Measurements from ENCODE around the gene AEBP2.

- TF ChIP-seq MAX (IDR thresholded peaks at IDR 0.05): no peak
- no peak for TF ChIP-seq ZBTB7A (IDR thresholded peaks at IDR 0.05; ENCODE audit: low read depth)
- no peak for TF ChIP-seq REST (IDR thresholded peaks at IDR 0.05; ENCODE audit: low read depth)
- TF ChIP-seq CEBPB (IDR thresholded peaks at IDR 0.05): no peak
- TF ChIP-seq USF1 (IDR thresholded peaks at IDR 0.05): no peak
- no peak for TF ChIP-seq CREB1 (IDR thresholded peaks at IDR 0.05; ENCODE audit: low read depth)
- no peak for TF ChIP-seq TAF1 (IDR thresholded peaks at IDR 0.05; ENCODE audit: low read depth)
- no peak for TF ChIP-seq EP300 (IDR thresholded peaks at IDR 0.05; ENCODE audit: borderline replicate concordance)
- TF ChIP-seq EGR1 (IDR thresholded peaks at IDR 0.05): no peak
- no peak for TF ChIP-seq YY1 (IDR thresholded peaks at IDR 0.05; ENCODE audit: low read depth)
- TF ChIP-seq TCF12 (IDR thresholded peaks at IDR 0.05; ENCODE audit: low read depth): no peak
Measured at GRCh38 chr12:19431407-19432308, 7.6 kb upstream of the AEBP2 start.
